Effector memory CD4-positive, alpha-beta T cell (primary cell): ENCODE data around the gene SAG.

Source experiments
- DNase-seq, 3 donors: peaks; one replicate each; pipeline ENCODE4 v3.0.0-alpha.2; 2020
- H3K27ac ChIP-seq: 2 replicates; pipeline ENCODE4 v1.7.0; 2013; ENCODE audit warnings: mild to moderate bottlenecking, low read length, moderate library complexity; ENCODE audit not compliant: insufficient read depth, poor library complexity, severe bottlenecking
- H3K27me3 ChIP-seq: replicated peaks from 2 replicates; pipeline ENCODE4 v1.7.0; 2013; ENCODE audit warnings: mild to moderate bottlenecking, low read length; ENCODE audit not compliant: insufficient read depth, control insufficient read depth, poor library complexity, severe bottlenecking
- H3K36me3 ChIP-seq: 2 replicates; pipeline ENCODE4 v1.7.0; 2013; ENCODE audit warnings: mild to moderate bottlenecking, low read length, moderate library complexity; ENCODE audit not compliant: control insufficient read depth, insufficient read depth
- H3K4me1 ChIP-seq: 2 replicates; pipeline ENCODE4 v1.7.0; 2013; ENCODE audit warnings: low read length, mild to moderate bottlenecking; ENCODE audit not compliant: control insufficient read depth, insufficient read depth, poor library complexity, severe bottlenecking
- H3K4me3 ChIP-seq: 2 replicates; pipeline ENCODE4 v1.7.0; 2013; ENCODE audit warnings: low read length, low read depth, mild to moderate bottlenecking; ENCODE audit not compliant: insufficient read depth, poor library complexity, severe bottlenecking
- H3K9me3 ChIP-seq: 2 replicates; pipeline ENCODE4 v1.7.0; 2013; ENCODE audit warnings: mild to moderate bottlenecking, low read length, moderate library complexity; ENCODE audit not compliant: control insufficient read depth

The SAG gene

DNA sequence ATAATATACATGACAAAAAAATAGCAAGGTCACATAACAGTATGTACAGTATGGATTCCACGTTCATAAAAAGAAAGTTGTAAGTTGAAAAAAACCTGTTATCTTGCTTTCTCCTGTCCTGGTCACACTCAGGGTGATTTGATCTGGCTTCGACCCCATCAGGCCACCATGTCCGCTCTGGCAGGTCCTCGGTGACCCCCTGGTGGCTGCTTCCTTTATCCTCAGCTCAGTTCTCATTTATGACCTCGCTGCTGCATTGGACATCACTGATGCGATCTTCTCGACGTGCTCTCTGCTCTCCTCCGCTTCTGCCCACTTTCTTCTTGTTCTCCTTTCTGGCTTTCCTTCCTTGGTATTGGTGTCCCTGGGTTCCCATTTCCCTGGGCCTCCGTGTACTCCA lies 76.4 kb downstream of the SAG start:
- H3K4me1 ChIP-seq: peaks cover 14% of the 10 kb centered on the region

GRCh38 chr2:233384811-233385488 lies 77.3 kb downstream of the SAG start:
- DNase-seq: no peak
- Histone ChIP-seq H3K4me3 (no peak overlapping the region), H3K9me3 (no peaks in the 10 kb centered on the region), H3K27ac (no peak overlapping the region), H3K4me1 (peaks cover 14% of the 10 kb centered on the region), H3K27me3 (no peaks in the 10 kb centered on the region), H3K36me3 (peaks cover 4% of the 10 kb centered on the region)

More for the DNA sequence above, 76.4 kb downstream of the SAG start:
- Histone ChIP-seq H3K27me3 (no peaks in the 10 kb centered on the region), H3K9me3 (no peaks in the 10 kb centered on the region), H3K27ac (no peak overlapping the region), H3K4me3 (no peak overlapping the region), H3K36me3 (peaks cover under 1% of the 10 kb centered on the region)
- no peak for DNase-seq

DNA sequence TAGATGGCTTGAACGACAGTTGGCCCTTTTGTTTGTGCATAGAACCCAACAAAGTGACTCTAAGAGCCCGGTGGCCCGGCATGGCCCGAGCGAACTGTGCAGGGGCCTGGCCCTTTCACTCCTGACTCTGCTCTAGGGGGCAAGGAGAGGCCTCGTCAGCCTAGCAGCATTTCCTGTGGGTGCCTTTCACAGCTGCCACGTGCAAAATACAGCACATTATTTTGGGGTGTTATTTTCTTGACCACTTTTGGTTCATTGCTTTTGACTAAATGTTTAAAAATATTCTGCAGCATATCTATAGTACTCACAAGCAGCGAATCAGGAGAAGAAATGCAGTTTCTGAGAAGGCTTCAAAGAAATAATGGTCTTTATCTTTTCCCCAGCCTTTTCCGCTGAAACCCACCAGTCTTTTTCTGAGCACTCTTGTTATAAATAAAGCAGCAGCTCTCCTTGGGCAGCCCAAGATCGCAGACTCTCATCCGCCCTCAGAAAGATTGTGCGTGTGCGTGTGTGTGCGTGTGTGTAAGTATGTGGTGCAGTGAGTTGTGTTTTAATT lies 78.0 kb downstream of the SAG start:
- H3K27me3 ChIP-seq: no peaks in the 10 kb centered on the region
- no peak for DNase-seq
- H3K4me3 ChIP-seq: no peak overlapping the region
- no peak overlapping the region for H3K27ac ChIP-seq
- no peaks in the 10 kb centered on the region for H3K9me3 ChIP-seq
- H3K4me1 ChIP-seq: peaks cover 14% of the 10 kb centered on the region
- H3K36me3 ChIP-seq: peaks cover 7% of the 10 kb centered on the region

DNA sequence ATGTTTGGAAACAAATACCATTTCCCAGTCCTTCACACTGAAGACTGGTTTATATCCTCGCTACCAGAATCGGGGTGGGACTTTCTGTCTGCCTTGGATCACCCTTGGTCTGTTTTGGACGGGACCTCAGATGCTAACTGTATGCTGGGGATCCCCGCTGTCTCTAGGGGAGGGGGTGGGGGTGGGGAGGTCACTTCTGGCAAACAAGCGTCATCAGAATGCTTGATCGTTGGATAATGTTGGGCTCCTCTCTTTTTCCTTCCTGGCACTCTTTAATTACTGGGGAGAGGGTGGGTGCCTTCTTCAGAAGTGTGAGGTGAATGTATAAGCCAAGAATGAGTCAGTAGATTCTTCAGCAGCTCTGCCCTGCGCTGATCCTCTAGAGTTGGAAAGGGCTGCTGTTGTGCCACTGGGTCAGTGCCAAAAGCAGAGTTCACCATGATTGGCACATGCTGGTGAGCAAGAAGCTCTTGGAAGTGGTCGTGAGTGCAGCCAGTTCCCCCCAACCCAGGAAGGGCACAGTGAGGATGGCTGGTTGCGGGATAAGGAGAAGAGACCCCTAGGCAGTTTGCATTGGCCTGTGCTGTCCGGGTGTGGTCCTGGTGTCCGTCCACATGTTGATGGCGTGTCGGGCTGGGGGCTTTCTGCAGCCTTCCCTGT lies 78.9 kb downstream of the SAG start:
- no peaks in the 10 kb centered on the region for H3K9me3 ChIP-seq
- no peaks in the 10 kb centered on the region for H3K27me3 ChIP-seq
- peaks cover 14% of the 10 kb centered on the region for H3K4me1 ChIP-seq
- peaks cover 9% of the 10 kb centered on the region for H3K36me3 ChIP-seq
- no peak overlapping the region for H3K27ac ChIP-seq
- H3K4me3 ChIP-seq: no peak overlapping the region
- DNase-seq: no peak

DNA sequence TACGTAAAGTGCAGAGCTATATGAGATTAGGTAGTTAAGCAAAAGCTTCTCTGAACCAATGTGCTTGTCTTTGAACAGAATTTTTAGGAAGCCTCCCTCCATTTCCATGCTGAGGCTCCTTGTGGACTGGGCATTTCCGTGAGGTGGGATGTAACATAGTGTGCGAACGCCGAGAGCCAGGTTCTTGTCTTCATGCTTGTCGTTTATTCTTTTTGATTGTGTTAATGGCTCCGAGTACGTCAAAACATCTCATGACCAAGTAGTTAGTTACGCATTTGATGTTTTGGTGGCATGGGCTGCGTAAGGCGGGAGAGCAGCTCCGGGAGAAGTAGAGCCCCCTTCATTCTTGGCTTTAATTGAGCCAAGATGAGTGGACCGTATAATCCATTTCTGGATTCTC lies 79.6 kb downstream of the SAG start:
- no peak overlapping the region for H3K27ac ChIP-seq
- no peak overlapping the region for H3K4me3 ChIP-seq
- H3K9me3 ChIP-seq: no peaks in the 10 kb centered on the region
- peaks cover 14% of the 10 kb centered on the region for H3K4me1 ChIP-seq
- H3K36me3 ChIP-seq: peaks cover 9% of the 10 kb centered on the region
- H3K27me3 ChIP-seq: no peaks in the 10 kb centered on the region
- DNase-seq: no peak

- no peak overlapping the region for H3K4me3 ChIP-seq
- peaks cover 14% of the 10 kb centered on the region for H3K4me1 ChIP-seq
- no peaks in the 10 kb centered on the region for H3K9me3 ChIP-seq
- H3K27ac ChIP-seq: no peak overlapping the region
- DNase-seq: no peak
- no peaks in the 10 kb centered on the region for H3K27me3 ChIP-seq
- peaks cover 9% of the 10 kb centered on the region for H3K36me3 ChIP-seq
Observed at GRCh38 chr2:233387667-233388528, 80.3 kb downstream of the SAG start.

DNA sequence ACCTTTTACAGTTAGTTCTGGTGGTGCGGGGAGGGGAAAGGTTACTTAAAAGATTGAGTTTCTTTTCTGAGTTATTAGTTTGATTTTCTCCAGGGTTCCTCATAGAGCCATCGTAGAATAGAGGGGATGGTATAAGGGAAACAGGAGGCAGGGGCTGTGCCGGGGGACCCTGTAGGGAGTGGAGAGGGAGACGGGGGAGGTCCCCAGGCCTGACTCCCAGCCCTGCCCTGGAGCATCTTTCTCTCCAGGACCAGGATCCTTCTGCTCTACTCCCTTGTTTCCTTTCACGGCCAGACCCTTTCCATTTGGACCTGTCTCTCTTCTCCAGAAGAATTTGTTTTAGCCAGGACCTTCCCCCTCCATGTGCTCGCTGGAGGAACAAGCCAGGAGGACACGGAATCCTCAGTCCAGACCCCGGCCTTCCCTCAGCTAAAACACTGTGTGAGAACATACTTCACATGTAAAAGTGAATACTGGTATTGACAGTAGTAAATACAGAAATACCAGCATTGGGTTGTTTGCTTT lies 82.0 kb downstream of the SAG start:
- Histone ChIP-seq H3K36me3 (peaks cover 9% of the 10 kb centered on the region), H3K27ac (no peak overlapping the region), H3K4me1 (peaks cover 12% of the 10 kb centered on the region), H3K9me3 (no peaks in the 10 kb centered on the region), H3K27me3 (no peaks in the 10 kb centered on the region), H3K4me3 (no peak overlapping the region)
- no peak for DNase-seq

DNA sequence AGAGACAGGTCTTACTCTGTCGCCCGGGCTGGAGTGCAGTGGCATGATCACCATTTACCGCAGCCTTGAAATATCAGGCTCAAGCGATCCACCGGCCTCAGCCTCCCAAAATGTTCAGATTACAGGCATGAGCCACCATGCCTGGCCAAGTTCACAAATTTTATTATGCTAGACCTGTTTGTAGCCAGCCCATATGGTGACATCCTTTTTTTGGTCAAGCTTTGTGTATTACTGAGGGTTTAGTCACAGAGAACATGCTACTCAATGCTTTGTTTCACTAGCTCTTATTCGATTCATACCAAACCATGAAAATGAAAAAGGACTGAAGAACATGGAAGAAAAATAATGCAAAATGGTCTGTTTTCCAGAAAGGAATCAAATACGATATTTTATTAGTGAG lies 88.1 kb downstream of the SAG start:
- no peaks in the 10 kb centered on the region for H3K9me3 ChIP-seq
- H3K4me3 ChIP-seq: no peak overlapping the region
- no peak overlapping the region for H3K27ac ChIP-seq
- H3K27me3 ChIP-seq: no peaks in the 10 kb centered on the region
- peaks cover 19% of the 10 kb centered on the region for H3K4me1 ChIP-seq
- DNase-seq: no peak
- H3K36me3 ChIP-seq: peaks cover under 1% of the 10 kb centered on the region
